Measurements from ENCODE around the gene CNIH3. TPM values are rescaled to one million over a fixed set of nuclear protein-coding genes. Genes with fewer than 3 reads are reported as not detected.
"Not testable (repeated sequence)": the region's sequence is repeated elsewhere in the genome, so short reads cannot be mapped to it uniquely, and the experiment has no call there.

Gene CNIH3
- total RNA-seq, 4 donors from 2014 or later: 0.81 to 2.2 (median 1.4) TPM

GRCh38 chr1:224707843-224708725, 92.0 kb downstream of the CNIH3 start:
- H3K9me3 ChIP-seq: no peaks in the 10 kb centered on the region
- no peak overlapping the region for H3K27ac ChIP-seq
- ATAC-seq: no peak
- no peak overlapping the region for H3K4me3 ChIP-seq
- no peaks in the 10 kb centered on the region for H3K27me3 ChIP-seq
- WGBS, 2 donors (ENCODE audit: low coverage in 1 of 2): 69 to 84% methylated on average over 7 of the region's 7 CpGs
- H3K4me1 ChIP-seq: peaks cover 0 to 9% (median 0%) of the 10 kb centered on the region in 3 donors
- H3K36me3 ChIP-seq: no peaks in the 10 kb centered on the region
- TF ChIP-seq POLR2AphosphoS5 (IDR thresholded peaks at IDR 0.05) (no peak), EP300 (IDR thresholded peaks at IDR 0.05) (no peak), POLR2A (IDR thresholded peaks at IDR 0.05) (no peak), CTCF (IDR thresholded peaks at IDR 0.05) (no peak)

- Histone ChIP-seq H3K4me3 (no peak overlapping the region), H3K27ac (no peak overlapping the region), H3K36me3 (no peaks in the 10 kb centered on the region), H3K27me3 (no peaks in the 10 kb centered on the region), H3K4me1 (peaks cover 0 to 9% (median 0%) of the 10 kb centered on the region in 3 donors), H3K9me3 (no peaks in the 10 kb centered on the region)
- no peak for ATAC-seq
- 71 to 74% methylated on average over 3 of the region's 3 CpGs for WGBS, 2 donors (ENCODE audit: low coverage in 1 of 2)
- TF ChIP-seq POLR2A (IDR thresholded peaks at IDR 0.05) (no peak), POLR2AphosphoS5 (IDR thresholded peaks at IDR 0.05) (no peak), CTCF (IDR thresholded peaks at IDR 0.05) (no peak), EP300 (IDR thresholded peaks at IDR 0.05) (no peak)
These were observed 94.1 kb downstream of the CNIH3 start for GRCh38 chr1:224710196-224710595.

GRCh38 chr1:224711231-224711756, 95.2 kb downstream of the CNIH3 start:
- H3K4me3 ChIP-seq, H3K27ac ChIP-seq, H3K36me3 ChIP-seq, H3K9me3 ChIP-seq, ATAC-seq, H3K4me1 ChIP-seq, H3K27me3 ChIP-seq: not testable (repeated sequence)
- WGBS, 2 donors (ENCODE audit: low coverage in 1 of 2): 90% methylated on average over 4 of the region's 4 CpGs; no CpG with 5 or more reads in 1 of the 2 donors

GRCh38 chr1:224711876-224712275, 95.8 kb downstream of the CNIH3 start:
- H3K4me3 ChIP-seq: no peak overlapping the region
- no peaks in the 10 kb centered on the region for H3K9me3 ChIP-seq
- peaks cover 0 to 9% (median 0%) of the 10 kb centered on the region in 3 donors for H3K4me1 ChIP-seq
- no peak overlapping the region for H3K27ac ChIP-seq
- WGBS, 2 donors (ENCODE audit: low coverage in 1 of 2): 86% methylated on average over 3 of the region's 3 CpGs; no CpG with 5 or more reads in 1 of the 2 donors
- ATAC-seq: no peak
- no peaks in the 10 kb centered on the region for H3K36me3 ChIP-seq
- no peak for TF ChIP-seq POLR2A (IDR thresholded peaks at IDR 0.05)
- TF ChIP-seq EP300 (IDR thresholded peaks at IDR 0.05): no peak
- no peaks in the 10 kb centered on the region for H3K27me3 ChIP-seq

- Histone ChIP-seq H3K27ac (no peak overlapping the region), H3K27me3 (no peaks in the 10 kb centered on the region), H3K36me3 (no peaks in the 10 kb centered on the region), H3K4me3 (no peak overlapping the region), H3K9me3 (no peaks in the 10 kb centered on the region), H3K4me1 (peaks cover 0 to 9% (median 0%) of the 10 kb centered on the region in 3 donors)
- ATAC-seq: no peak
- WGBS, 2 donors (ENCODE audit: low coverage in 1 of 2): 83 to 100% methylated on average over 1 of the region's 1 CpG
- no peak for TF ChIP-seq POLR2AphosphoS5 (IDR thresholded peaks at IDR 0.05)
- TF ChIP-seq POLR2A (IDR thresholded peaks at IDR 0.05): no peak
- no peak for TF ChIP-seq EP300 (IDR thresholded peaks at IDR 0.05)
- TF ChIP-seq CTCF (IDR thresholded peaks at IDR 0.05): no peak
These were observed 97.1 kb downstream of the CNIH3 start for GRCh38 chr1:224713228-224713627.

- Histone ChIP-seq H3K9me3 (no peaks in the 10 kb centered on the region), H3K4me3 (no peak overlapping the region), H3K27me3 (no peaks in the 10 kb centered on the region), H3K36me3 (no peaks in the 10 kb centered on the region), H3K27ac (no peak overlapping the region), H3K4me1 (peaks cover 0 to 9% (median 0%) of the 10 kb centered on the region in 3 donors)
- no peak for ATAC-seq
- TF ChIP-seq EP300 (IDR thresholded peaks at IDR 0.05) (no peak), POLR2AphosphoS5 (IDR thresholded peaks at IDR 0.05) (no peak), POLR2A (IDR thresholded peaks at IDR 0.05) (no peak), CTCF (IDR thresholded peaks at IDR 0.05) (no peak)
- WGBS, 2 donors (ENCODE audit: low coverage in 1 of 2): 93 to 100% methylated on average over 6 of the region's 6 CpGs
These were observed 98.4 kb downstream of the CNIH3 start for GRCh38 chr1:224714553-224714952.
